HG03520 (cell line): ENCODE measurements around the gene RFX6.

Source experiments
- ATAC-seq: cut with Tn5 transposase; IDR thresholded peaks from one replicate; pipeline ENCODE4 v1.9.1; 2021; ENCODE audit warnings: mild to moderate bottlenecking, moderate library complexity; ENCODE audit not compliant: unreplicated experiment

RFX6 gene

DNA sequence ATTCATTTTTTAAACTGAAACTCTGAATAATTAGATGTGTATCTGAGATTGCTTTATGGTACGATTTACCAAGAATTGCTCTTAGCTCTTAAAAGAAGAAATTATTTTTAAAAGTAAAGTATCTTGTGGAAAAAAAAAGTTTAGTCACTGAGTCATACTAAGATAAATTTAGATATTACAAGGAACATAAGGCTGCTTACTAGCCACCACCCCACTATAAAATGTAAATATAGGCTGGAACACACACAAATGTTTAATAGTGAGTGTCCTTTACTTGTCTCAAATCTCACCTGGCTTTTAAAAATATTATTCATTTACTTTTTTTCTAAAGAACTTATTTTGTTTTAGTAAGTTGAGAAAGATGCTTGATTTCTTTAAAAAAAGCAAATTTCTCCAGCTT is 17.6 kb downstream of the RFX6 start:
- no peak for ATAC-seq

DNA sequence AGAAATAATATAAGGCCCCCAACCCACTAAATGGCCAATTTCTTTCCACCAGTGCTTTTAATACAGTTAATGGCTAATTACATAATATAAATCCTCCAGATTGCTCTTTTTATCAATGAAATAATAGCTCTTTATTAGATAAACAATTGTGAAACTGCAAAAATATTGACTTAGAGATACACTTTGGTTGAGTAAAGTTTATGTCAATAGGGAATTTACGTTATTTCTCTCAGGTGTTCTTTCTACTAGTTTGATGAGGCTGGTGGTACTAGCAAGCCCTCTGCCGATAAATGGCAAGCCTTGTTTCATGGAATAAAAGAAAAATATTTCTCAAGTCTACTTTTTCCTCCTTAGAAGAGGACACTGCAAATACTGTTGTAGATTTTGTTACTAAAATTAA is 18.9 kb downstream of the RFX6 start:
- no peak for ATAC-seq

DNA sequence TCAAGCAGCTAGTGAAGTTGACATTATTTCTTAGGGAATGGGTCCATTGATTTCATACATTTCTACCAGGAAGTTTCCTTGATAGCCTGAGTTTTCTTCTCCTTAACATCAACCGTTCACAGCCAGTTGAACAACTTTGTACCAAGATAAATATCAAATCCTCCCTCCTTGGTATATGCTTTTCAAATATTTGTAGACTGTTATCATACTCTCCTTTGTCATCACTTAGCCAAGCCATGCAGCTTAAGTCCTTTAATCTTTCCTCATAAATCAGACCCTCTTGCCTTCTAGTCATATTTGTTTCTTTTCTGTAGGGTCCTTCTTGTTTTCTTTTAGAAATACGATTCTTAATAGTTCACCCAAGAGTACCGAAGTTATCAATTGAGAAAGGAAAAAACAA is 25.6 kb downstream of the RFX6 start:
- ATAC-seq: no peak

DNA sequence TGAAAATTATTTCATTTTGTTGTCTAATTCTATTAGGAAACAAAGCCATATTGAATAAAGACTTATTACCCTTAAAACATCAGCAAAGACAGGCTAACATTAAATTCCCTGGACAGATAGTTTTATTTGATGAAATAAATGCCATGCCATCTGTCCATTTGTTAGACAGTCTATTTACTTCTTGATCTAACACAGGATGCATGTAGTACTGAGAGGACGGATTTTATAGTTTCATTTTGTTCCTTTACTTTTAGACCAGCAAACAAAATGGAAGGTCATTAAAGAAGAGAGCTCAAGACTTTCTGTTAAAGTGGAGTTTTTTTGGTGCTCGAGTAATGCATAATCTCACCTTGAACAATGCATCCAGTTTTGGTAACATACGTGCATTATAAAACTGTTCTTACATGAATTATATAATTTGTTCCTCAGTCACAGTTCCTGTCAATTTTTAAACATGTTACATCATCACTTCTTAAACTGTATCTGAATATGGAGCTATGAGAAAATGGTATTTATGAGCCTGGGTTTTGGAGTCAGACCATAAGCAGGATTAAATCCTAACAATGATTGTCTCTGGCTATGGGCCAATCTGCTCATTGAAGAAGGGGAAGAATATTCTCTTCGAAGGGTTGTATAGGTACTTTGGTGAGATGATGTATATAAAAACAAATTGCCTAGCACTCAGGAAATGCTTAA is 46.0 kb downstream of the RFX6 start:
- no peak for ATAC-seq

DNA sequence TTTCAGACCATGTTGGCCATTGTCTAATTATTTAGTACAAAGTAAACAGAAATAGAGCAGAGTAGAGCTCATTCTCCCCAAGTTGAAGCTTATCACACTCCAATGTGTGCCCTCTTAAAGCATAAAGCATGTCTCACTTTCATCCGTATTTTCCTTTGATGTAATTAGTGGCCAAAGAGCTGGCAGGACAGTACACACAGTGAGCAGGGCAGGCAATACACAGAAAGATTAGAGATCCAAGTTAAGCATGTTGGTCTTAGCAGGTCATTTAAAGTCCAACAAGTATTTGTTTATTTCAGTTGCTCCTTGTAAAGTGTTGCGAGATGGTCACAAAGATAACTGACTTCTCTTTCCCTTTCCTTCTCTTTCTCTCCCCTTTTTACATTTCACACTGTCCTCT is 47.2 kb downstream of the RFX6 start:
- ATAC-seq: no peak

DNA sequence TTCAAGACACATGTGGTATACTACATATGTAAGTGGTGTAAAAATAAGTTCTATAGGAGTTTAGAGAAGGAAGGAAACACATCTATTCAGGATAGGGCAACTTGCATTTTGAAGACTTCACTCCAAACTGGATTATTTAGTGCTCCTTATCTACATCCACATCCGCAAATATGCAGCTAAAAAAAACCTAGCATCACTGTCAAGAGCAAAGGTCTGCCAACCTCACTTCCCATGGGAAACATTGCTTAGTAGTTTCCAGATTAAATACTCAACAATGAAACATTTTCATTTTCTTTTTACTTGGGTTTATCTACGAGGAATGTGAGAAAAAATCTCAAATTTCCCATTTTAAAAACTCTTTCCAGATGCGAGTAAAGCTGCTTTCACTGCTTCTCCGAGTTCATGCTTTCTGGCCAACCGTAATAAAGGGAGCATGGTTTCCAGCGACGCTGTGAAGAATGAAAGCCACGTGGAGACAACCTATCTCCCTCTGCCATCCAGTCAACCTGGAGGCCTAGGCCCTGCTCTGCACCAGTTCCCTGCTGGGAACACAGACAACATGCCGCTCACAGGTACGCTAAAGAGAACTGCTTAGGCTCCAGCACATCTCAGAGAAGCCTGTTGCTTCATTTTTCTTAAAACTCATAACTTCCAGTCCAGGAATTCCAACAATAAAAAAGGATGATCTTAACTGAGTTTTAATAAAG is 48.2 kb downstream of the RFX6 start:
- ATAC-seq: no peak

DNA sequence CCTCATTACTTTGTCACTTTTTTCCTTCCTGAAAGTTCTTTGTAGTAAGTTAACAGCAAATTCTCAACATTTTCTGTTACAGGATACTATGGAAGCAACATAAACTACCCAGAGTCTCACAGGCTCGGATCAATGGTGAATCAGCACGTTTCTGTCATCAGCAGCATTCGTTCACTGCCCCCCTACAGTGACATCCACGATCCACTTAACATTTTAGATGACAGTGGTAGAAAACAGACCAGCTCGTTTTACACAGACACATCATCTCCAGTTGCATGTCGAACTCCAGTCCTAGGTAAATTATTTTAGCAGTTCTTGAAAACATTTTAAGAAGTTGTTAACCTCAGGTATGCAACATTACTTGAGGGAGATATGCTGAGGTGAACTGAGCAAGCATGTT is 51.6 kb downstream of the RFX6 start:
- ATAC-seq: no peak

DNA sequence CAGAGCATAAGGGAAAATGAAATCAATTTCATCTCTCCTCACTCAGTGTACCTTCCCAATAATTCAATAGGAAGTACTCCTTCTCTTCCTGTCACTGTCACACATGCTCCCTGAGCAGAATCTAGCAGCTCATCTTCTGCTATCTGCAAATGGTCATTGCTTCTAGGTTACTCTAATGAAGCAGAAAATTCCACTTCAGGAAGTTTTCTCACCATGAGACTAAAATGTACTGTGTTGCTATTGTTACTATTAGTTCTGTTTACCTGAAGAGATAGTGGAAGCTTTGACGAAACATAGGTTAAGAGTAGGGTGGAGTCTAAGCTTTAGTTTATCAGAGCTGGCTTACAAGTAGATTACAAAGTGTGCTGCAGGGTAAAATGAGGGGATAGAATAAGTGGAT is 52.8 kb downstream of the RFX6 start:
- ATAC-seq: no peak

DNA sequence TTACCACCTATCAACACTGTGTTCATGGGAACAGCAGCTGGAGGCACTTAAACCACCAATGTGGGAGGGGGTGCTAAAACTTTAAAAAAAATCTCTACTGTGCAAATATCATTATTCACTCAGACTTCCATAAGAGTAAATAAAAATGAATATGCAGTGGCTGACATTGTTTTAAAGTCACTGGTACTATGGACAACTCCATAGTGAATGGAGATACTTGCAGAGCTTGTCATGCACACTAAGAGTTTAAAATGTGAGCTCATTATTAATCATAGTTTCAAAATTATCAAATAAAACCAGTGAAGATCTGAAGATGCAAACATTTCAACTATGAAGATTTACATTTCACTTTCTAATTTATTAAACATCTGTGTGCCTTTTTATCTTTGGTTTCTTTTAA is 54.4 kb downstream of the RFX6 start:
- no peak for ATAC-seq

DNA sequence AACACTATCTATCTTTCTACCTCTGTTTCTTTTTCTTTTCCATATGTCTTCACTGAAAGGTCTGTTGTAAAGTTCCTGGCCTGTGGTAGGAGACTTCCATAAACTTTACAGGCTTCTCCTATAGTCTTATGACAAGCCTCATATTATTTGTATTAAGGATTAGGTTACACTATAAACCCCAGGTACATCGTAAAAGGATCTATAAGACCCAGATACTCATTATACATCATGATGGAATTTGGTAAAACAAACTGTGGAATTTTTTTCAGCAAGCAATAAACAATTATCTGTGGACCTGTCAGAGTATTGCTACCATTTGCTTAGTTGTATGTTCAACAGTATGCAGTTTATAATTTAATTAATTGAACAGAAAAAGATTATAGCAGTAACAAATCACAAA is 55.5 kb downstream of the RFX6 start:
- ATAC-seq: no peak

DNA sequence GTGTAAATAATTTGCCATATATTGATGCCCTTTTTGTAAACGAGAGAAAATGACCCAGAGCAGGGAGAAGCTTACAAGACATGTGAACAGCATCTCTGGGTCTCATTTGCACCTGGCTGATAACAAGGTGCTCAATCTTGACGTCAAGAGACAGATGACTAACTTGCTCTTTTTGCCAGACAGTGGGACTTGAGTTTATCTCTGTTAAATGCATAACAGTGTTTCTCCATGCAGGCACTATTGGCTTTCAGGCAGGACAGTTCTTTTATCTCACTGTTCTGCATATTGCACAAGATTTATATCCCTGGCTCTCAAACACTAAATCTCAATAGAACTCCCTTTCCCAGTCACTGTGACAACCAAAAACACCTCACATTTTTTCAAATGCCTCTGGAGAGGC is 56.4 kb downstream of the RFX6 start:
- no peak for ATAC-seq

DNA sequence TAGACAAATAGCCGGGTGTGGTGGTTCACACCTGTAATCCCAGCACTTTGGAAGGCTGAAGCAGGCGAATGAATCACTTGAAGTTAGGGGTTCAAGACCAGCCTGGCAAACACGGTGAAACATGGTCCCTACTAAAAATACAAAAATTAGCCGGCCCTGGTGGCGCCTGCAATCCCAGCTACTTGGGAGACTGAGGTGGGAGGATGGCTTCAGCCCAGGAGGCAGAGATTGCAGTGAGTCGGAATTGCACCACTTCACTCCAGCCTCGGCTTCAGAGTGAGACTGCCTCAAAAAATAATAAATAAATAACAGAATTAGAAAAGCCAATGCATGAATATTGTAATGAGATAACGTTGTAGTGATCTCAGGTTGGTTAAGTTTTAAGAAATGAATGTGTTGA is 61.3 kb downstream of the RFX6 start:
- no peak for ATAC-seq

DNA sequence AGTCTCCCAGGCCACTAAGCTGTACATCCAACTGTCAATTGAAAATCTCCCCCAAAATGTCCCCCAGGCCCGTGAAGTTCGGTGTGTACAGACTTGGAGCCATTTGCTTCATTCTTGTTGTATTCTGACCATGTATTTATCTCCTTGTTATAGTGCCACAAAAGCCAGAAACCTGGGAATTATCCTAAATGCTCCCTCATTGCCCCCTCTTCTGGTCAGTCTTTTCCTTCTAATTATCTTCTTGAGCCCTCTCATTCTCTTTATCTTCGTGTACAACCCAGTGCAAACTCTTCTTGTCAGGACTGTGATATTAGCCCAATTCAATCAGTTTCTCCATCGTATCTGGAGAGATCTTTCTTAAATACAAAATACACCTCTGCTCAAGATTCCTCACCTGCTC is 64.7 kb downstream of the RFX6 start:
- ATAC-seq: no peak

DNA sequence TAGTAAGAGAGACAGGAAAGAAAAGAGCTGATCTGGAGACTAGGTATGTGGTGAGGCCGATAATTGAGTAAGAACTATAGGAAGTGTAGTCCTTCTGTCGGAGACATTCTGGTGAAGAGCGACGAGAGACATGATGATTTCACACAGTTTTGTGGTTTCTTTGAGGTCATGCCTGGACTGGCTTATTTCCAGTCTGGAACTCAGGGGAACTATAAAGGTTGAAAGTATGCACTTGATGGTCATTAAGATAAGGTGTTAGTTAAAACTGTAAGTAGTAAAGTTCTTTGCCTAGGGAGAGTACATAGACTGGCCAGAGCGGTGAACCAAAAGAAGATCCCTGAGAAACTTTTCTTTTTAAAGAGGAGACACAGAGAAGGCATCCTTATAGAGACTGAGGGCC is 68.8 kb downstream of the RFX6 start:
- ATAC-seq: no peak

DNA sequence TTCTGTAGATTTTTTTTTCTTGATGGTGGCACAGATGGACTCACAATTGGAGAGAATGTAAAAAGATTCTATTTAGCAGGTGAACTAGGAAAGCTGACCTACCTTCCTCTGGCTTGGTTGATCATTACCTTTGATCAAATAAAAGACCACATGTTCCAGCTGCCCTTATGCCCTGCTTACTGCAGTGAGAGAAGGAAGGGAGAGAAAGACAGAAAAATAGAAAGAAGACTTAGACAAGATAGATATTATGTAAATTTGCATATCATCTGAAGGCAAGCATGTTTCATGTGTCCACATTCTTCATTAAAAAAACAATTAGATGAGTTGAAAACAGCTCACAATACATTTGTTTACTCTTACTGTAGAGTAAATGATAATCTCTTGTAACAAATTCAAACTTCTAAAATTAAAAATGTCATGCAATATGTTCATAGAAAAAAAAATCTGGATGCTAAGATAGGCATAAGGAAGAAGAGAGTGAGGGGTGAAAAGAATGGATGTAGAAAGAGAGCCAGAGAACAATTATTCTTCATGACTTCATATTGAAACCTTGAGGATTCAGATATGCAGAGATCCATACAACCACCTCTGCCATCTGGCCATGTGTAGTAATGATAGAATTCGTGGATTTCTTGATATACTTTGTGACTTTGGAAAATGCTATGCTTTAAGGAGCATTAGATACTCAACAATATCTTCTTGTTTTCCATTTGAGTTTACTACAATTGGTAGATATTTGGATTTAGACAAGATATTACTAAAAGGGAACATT is 71.7 kb downstream of the RFX6 start:
- no peak for ATAC-seq

DNA sequence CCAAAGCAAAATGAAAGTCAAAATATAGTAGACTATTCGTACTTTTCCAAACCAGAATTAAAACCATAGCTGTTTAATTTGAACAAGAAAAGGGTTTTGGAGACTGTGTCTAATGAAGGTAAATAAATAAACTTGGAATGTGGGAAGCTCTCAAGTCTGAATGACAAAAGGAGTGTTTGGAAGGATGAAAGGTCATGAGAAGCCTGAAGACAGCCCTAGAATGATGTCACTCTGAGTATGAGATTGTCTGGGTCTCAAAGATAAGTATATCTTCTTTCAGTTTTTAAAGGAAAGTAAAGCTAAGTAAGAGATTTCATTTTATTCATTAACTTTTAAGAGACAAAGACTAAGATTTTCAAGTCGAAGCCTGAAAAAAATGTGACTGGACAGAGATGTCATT is 72.9 kb downstream of the RFX6 start:
- ATAC-seq: no peak

DNA sequence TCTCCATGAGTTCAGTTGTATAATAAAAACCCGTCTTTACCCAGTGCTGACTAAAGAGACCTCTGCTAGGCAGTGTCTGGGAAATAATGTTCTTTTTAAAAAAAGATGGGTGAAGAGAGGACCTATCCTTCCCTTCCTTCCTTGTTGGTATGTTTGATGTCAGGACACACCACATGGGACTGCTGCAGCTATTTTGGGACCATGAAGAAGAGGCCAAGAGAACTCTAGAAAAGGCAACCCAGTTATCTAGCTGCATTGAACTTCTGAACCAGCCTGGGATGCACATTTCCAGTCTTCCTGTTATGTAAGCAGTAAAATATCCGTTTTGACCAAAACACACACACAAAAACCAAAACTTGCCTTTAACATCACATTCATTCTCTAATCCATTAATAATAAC is 77.3 kb downstream of the RFX6 start:
- no peak for ATAC-seq

DNA sequence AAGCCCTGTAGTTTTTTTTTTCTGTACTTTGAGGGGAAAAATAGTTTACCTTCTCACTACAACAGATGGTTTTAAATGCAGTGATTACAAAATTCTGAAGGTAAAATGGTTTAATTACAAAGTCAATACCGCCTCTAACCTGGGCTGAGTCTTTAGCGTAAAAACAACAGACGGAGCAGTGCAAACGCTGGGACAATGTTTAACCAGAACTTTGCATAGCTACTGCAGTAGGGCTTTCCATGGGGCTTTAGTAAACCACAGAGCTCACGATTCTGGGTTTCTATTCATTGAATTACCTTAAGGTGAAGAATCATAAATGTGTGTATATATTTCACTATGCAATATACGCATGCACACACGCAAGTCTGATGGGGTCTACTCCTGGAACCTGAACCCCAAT is 77.9 kb downstream of the RFX6 start:
- no peak for ATAC-seq

DNA sequence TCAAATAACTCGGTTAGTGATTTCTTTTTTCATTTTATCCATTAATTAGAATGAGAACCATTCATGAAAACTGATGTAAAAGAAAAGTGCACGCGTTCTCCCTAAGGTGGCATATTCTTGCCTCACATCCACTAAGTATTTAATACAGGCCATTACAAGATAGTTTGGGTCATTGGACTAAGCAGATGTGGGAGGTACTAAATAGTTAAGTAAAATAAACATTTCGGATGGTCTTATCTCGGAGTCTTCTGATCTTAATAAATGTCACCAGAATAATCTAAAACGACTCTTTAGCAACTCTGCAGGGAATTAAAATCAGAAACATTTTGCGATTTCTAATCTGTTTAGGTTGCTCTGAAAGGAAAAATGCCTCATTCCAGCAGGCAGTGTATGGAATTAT is 78.7 kb downstream of the RFX6 start:
- ATAC-seq: no peak

DNA sequence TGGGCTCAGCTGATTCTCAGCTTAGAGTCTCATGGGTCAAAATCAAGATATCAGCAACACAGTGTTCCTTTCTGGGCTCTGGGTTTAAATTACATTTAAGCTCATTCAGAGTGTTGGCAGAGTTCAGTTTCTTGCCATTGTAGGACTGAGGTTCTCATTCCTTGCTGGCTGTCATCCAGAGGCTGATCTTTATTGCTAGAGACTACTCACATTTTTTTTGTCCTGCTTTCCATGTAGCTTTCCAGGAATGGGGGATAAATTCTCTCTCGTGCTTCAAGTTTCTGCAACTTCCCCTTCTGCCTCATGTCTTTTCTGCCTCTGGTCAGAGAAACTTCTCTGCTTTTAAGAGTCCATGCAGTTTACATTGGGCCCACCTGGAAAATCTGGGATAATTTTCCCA is 86.9 kb downstream of the RFX6 start:
- ATAC-seq: no peak

DNA sequence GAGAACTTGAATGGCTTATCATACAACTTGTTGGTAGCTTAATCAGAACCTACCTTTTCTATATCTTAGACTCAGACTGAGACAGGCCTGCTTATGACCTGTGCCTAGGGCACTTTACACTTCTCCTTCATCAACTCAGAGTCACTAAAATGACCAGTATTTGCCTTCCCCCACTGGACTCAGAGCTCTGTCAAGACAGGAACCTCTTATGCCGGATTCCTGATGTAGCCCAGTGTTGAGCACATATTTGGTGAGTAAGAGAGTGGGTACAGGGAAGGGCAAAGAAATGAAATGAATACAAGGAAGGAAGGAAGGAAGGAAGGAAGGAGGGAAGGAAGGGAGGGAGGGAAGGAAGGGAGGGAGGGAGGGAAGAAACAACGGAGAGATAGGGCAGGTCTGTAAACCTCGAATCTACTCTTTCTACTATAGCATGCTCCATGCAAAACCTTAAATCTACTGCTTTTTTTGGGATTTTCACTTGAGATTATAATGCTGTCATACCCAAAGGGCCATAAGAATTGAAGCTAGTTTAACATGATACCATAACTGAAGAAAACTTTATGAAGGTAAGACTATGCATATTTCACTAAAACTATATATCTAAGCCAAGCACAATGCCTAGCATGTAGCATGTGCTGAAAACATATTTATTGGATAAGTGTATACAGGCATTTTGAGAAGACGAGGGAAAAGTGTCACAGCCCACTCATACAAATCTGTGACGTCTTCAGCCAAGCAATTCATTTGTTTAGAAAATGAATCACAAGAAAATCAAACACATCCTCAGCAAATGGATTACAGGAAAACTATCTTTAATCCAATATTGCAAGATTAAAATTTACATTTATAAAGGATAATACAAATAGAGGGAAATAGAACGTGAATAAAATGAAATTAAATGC is 89.9 kb downstream of the RFX6 start:
- ATAC-seq: no peak
